HG03025 (cell line): ENCODE results near the gene NME3.
"Not testable (repeated sequence)": the region's sequence is repeated elsewhere in the genome, so short reads cannot be mapped to it uniquely, and the experiment has no call there.

ENCODE experiments used
- ATAC-seq: cut with Tn5 transposase; IDR thresholded peaks from one replicate; pipeline ENCODE4 v1.9.1; 2021; ENCODE audit warnings: mild to moderate bottlenecking, moderate library complexity; ENCODE audit not compliant: unreplicated experiment, low FRiP score

Gene NME3

DNA sequence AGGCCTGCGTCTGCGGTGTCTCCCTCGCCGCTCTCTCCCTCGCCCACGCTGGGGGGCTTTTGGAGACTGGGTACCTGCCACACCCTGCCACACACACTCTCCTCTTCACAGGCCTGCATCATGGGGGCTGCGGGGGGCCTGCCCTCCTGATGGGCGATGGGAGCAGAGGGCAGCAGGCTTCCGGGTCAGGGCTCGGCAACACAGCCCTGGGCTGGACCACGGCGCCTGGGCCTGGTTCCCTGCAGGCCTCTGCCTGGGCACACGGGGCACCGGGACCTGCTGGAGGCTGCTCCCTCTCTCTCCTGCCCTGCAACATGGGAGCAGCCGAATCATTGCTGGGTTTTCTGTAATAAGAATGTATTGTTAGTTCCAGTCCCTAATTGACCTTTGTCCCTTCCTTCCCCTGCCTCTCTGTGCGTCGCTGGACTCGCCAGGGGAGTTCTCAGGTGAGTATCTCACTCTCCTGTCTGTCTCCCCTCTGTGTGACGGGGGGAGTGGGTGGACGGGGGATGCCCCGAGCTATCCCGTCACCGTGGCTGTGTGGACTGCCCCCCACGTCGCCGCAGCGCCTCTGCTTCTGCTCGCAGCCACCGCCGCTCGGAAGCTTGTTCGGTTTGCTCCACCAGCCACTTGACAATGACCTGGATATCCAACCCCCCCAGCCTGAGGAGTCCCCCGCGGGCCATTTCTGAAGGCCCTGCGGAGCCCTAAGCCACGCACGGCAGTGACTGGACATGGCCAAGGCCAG lies 13.5 kb downstream of the NME3 start:
- ATAC-seq: no peak

DNA sequence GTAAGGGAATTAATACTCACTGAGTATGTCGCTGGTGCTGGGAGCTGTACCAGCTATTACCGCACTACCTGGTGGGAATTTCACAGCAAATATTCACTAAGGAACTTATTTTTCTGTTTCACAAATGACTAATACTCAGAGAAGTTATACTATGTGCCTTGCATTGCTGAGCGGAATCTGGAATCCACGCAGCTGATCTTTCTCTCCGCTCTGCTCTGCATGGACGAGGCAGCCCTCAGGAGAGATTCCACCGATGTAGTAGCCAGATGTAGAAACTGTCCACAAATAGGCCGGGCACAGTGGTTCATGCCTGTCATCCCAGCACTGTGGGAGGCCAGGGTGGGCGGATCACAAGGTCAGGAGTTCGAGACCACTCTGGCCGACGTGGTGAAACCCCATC lies 17.1 kb downstream of the NME3 start:
- no peak for ATAC-seq

DNA sequence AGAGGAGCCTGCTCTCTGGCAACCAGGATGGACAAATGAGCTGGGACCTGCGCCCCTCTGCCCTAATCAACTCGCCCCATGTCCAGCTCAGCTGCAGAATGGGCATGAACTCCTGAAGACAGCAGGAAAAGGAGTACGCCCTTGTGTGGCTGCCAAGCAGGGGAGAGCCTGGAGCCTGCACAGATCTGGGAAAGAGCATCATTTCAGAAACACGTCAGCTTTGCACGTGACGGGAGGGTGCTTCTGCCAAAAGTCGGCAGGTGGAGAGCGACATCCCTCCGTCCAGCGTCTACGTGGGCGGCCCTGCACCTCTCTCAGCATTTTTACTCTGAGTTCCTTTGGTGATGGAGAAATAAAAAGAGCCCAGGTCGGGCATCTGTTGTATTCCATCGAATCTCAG lies 18.5 kb downstream of the NME3 start:
- ATAC-seq: no peak

DNA sequence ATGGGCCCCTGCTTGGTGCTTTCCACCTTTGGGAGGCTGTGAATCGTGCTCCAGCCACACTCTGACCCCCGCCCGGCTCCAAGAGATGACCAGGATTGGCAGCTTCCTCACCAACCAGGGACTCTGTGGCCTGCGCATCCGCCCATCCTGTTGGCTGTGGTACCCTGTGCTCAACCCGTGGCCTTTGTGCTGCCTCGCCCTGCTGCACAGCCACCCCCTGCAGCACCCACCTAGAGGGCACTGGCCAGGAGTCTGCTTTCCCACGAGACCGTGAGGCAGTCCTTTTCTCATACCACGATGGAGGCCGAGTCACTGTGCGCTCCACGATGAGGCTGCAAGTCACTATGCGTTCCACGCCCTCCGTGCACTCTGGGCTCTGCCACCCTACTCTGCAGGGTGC lies 19.4 kb downstream of the NME3 start:
- no peak for ATAC-seq

DNA sequence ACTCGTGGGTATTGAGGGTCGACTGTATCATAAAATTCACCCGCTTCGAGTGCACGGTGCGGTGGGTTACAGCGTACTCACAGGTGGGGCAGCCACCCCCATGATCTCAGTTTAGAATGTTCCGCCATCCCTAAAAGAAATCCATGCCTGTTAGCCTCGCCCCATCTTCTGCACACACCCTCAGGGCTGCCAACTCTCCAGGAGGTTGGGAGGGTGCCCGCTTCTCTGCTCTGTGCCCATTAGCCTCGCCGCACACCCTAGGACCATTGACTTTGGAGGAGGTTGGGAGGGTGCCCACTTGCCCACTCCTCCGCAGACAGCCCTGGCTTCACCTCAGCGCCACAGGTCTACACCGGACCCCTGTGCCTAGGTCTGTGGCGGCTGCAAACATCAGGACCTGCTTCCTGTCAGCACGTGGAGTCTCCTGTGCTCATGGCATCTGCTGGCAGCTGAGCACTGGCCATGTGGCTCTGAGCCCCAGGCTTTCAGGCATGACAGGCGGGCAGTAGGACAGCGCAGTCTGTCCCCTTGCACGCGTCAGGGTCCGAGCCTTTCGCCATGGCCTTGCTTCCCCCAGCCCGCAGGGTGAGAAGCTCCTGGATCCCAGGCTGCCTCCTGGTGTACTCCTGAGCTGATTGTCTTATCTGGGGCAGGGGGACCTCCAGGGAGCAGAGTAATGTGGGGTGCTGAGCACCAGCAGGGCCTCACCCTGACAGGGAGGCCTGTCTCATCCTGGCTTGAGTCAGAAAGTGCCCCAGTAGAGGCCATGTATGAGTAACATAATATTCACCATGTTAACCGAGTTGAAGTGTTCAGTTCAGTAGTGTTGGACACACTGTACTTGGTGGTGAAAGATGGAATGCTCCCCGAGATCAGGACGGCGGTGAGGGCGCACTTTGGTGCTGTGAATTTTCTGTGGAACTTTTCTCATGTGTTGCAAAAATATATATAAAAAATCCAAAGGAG lies 21.9 kb downstream of the NME3 start:
- no peak for ATAC-seq

DNA sequence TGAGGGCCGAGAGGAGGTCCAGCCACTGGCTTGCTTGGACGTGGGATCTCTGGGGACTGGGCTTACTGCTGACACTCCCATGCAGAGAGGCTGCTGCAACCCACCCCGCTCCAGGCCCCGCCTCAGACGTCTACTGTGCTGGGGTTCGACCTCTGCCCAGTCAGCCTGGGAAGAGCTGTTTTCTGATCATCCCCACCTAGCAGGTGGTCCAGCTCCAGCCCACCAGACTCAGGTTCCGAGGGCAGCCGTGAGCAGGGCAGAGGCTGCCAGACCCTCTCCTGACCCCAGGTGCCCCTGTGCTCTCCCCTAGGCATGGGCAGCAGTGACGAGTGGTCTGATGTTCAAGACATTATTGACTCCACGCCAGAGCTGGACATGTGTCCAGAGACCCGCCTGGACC lies 23.4 kb downstream of the NME3 start:
- no peak for ATAC-seq

DNA sequence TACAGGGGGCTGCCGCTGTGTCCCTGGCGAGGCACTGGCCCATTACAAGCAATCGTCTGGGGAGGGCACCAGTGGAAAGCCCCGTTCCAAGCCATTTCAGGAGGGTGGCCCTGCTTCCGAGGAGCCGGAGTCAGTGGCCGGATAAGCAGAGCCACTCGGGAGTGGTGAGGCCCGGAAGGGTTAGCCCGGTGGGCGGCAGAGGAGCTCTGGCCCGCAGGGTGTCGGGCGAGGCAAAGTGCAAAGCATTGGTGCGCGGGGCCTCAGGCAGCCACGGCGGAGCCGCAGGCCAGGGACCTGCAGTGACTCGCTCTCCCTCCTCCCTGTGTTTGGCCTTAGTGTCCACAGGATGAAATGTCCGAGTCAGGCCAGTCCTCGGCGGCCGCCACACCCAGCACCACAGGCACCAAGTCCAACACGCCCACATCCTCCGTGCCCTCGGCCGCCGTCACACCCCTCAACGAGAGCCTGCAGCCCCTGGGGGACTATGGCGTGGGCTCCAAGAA lies 24.6 kb downstream of the NME3 start:
- ATAC-seq: no peak

DNA sequence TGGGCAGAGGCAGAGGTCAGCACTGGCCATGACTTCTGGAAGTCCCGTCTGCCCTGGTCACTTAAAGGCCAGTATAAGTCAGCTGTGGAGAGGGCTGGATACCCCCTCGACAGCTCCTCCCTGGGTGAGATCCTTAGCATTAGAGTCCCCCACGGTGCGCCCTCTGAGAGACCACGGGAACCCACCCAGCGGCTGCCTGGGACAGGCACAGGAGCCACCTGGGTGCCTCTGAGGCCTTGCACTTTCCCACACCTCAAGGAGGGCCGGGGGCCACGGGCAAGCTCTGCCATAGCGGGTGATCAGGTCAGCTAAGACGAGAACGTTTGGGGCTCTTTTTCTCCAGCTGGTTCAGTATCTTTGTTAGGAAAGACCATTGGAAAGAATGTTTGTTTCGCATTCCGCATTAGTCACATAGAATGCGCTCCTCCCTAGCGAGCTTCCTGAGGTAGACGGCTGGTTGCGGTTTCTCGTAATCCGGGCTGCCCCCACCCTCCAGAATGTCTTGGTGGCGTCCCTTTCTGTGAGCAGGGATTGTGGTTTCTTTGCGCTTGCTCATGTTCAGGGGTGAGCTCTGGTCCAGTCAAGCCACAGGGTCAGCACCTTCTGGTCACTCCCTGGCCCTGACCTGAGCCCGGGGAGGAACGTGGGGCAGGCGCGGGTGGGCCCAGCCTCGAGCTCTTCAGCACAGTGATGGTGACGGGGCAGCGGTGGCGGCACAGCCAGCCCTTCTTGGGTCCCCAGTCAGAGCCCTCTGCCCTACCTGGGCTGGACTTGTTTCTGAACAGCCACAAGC lies 25.2 kb downstream of the NME3 start:
- no peak for ATAC-seq

DNA sequence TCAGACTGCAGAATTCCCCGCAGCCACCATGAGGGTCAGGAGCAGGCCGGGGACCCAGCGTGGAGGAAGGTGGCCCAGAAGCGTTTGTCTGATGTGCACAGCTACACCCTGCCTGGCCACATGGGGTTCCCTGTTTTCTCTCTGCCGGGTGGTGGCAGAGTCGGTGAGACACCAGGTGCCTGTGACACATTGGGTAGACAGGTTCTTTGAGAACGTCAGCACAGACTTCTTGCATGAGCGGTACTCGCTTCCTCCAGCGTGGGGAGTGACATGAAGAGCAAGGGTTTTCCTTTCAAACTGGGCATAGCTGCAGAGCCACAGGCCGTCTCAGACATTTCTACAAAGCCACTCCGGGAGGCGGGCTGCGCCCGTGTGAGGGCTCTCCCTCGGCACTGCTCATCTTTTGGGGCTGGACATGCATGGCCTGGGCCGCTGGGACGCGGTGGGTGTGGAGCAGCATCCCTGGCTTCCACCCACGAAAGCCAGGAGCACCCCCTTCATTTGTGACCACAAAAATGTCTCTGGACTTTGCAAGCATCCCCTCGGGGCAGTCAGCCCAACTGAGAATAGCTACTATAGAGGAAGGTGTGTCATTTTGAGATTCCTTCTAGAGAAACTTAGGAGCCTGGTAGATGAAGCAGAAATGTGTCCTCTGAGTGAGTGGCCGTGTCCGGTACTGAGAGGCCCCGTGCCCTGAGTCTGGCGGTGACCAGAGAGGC lies 26.0 kb downstream of the NME3 start:
- ATAC-seq: no peak

DNA sequence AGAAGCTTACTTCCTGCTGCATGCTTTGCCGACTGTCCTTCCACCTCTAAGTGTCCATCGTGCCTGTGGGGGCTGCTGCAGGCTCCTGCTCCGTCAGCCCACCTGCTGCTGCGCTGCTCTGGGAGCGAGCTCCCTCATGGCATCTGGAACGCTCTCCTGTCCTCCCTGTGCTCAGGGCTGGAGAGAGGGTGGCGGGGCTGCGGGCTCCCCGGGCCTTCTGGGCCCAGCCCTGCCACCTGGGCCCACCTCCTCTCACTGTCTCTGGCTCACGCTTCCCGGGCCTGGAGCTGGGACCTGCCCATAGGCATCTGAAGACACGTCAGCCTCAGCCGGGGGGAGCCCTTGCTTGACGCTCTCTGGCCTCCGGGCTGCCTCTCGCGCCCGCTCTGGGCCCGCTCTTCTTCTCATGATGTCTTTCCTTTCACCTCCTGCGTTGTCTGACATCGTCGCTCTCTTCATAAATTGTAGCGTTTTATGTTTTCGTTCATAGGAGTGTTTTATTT lies 27.0 kb downstream of the NME3 start:
- ATAC-seq: no peak

DNA sequence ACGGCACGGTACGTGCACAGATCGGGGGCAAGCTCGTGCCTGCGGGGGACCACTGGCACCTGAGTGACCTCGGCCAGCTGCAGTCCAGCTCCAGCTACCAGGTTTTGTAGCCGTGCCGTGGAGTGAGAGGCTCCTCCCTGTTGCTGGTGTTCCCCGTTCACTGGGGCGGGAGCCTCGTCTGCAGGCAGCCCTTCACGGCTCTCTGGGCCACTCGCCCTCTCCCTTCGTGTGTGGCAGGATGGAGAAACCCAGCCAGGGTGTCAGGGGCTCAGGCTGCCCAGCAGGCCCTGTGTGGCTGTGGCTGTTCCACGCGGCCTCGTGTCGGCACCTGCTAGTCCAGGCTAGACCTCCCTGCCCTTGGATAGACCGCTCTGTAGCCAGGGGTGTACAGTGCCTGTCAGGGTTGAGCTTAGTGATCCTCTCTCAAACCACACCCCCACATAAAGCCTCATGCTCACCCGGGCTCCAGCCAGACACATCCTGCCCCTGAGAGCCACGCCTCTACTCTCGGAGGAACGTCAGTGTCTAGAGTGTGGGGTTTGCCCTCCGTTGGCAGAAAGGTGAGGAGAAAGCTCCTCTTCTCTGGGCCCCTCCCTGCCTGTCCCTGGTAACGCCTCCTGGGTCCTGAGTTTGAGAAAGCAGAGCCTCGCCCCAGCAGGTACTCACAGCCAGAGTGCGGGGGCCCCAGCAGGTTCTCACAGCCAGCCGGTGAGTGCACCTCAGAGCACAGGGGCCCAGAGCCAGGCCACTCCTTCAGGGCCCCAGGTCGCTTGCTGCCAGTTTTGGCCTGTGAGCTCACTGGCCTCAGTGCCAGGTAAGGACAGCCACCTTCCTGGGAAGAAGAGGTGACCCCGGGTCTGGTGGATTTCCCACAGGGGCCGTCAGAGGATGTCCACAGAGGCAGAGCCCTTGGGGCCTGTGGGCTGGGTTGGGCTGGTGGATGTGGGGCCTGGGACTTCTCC lies 27.7 kb downstream of the NME3 start:
- ATAC-seq: no peak

DNA sequence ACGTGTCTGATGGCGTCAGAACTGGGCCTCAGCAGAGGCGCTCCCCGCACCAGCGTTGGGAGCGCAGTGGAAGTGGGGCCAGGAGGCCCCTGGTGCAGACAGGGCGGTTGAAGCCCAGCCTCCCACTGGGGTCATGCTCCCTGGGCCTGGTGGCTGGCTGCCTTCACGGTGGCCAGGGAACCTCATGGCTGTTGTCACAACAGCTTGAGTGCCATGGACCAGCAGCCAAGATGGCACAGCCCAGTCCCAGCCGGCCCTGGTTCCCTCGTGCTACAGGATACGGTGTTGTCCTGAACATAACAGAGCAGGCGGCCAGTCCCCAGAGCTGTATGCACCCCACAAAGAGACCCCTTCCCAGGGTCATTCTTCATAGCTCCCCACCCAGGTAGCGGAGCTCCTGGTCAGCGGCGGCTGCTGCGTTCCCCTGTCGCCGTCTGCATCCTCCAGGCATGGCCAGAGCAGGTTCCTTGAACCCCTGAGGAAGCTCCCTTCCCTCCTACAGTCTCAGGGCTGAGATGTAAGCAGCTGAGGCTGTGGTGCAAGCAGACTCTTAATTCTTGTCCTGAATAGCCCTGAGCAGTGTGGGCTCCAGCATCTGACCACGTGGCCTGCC lies 29.7 kb downstream of the NME3 start:
- ATAC-seq: no peak

DNA sequence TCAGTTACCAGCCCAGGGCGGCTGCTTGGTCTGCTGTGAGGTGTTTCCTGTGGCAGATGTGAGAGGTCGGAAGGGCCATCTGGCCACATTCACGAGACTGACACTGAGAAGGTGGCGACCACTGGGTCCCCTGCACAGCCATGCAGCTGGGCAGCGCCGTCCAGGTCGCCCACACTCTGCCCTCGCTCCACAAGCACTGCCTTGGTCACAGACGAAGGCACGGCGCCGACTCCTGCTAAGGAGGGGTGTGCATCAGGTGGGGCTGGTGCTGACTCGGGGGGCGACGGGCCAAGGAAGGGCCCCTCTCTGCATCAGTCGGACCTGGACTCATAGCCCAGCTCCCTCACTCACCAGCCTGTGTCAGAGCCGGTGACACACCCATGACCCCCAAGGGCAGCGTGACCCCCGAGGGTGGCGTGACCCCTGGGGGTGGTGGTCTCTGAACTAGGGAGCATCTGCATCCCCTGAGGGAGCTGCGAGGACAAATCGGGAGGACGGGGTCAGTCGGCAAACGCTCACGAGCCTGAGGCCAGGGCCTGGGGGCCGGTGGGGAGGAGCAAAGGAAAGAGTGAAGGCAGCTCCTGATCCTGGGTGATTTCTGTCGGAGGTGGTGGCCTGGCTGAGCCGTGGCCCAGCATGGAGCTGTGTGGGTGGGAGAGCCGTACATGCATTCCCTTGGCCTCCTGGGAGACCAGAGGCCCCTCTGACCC lies 30.4 kb downstream of the NME3 start:
- ATAC-seq: no peak

DNA sequence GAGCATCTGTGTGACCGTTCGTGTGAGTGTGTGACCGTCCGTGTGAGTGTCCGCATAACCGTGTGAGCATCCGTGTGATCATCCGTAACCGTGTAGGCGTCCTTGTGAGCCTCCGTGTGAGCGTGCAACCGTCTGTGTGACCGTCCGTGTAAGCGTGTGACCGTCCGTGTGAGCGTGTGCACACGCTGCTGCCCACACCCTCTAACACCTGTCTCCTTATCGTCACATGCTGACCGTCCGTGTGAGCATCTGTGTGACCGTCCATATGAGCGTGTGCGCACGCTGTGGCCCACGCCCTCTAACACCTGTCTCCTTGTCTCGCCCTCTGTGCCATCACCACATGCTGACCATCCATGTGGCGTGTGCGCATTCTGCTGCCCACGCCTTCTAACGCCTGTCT lies 31.1 kb downstream of the NME3 start:
- ATAC-seq: no peak

DNA sequence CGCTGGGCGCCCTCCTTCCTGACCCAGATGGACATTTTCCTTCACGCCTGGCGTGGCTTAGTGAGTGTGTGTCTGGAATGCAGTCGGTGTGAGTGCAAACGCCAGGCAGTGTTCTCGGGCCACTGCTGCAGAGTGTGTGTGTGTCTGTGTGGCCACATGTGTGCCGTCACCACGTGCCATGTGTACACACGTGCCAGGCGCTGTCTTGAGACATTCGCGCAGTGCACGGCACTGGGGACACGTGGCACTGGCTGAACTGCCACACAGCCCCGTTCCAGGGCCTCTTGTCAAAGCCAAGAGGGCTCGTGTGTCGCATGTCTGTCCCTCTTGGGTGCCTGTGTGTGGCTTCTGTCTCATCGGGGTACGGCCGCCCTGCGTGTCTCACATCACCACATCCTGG lies 36.5 kb downstream of the NME3 start:
- no peak for ATAC-seq

DNA sequence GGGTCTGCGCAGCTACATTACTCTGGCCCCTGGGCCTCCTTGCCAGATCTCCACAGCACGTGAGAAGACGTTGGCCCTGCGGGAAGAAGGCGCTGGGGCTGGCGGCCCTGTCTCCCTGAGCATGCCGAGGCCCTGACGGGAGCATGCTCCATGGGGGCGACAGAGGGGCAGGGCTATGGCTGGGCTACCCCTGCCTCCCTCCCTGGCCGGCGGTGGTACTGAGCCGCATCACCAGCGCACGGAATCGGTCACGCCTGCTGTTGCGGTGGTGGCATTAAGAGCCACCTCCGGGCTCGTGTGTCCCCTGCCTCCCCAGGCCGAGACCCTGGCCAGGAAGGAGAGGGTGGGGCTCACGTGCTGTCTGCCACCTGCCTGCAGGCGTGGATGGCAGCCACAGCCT lies 37.2 kb downstream of the NME3 start:
- no peak for ATAC-seq

DNA sequence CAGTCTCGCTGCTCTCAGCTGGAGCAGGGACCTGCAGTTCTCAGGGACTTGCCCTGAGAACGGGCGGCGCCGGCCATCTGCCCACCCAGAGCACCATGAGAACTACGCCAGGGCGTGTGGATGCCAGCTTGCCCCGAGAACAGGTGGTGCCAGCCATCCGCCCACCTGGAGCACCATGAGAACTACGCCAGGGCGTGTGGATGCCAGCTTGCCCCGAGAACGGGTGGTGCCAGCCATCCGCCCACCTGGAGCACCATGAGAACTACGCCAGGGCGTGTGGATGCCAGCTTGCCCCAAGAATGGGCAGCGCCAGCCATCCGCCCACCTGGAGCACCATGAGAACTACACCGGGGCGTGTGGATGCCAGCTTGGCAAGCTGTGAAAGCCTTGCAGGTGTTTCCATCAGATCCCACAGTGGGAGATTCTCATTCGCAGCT lies 38.8 kb downstream of the NME3 start:
- not testable (repeated sequence) for ATAC-seq

DNA sequence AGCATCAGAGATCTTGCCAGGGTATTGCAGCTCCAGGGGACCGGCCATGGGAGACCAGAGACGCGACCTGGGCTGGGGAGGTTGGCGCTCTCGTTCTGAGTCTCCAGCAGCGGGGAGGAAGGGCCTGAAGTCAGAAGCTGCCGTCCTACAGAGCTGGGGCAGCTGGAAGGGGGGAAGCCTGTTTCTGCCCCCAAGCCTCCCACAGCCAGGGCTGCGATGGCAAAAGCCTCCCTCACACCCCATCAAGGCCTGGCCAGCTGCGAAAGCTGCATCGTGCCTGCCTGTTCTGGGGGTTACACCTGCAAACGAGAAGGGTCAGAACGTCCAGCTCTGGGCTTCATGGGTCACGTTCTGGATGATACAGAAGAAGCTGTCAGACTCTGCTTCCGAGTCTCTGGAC lies 39.3 kb downstream of the NME3 start:
- ATAC-seq: no peak
